Neural cell (in vitro differentiated cells): Measurements from ENCODE around the gene ETV3L. TPM values are rescaled to one million over a fixed set of nuclear protein-coding genes. Genes with fewer than 3 reads are reported as not detected.

Experiments used
- H2AFZ ChIP-seq: fragments of 200-600, 300-800 bp; sonication (generic), shearing (Covaris generic); 2 replicates; pipeline ENCODE4 v1.6.0; 2014; ENCODE audit warnings: low read depth, mild to moderate bottlenecking, antibody characterized with exemption, low read length, moderate library complexity
- H3F3A ChIP-seq: fragments of 200-600 bp; shearing (Covaris generic); 2 replicates; pipeline ENCODE4 v1.6.1; 2016; ENCODE audit warnings: mild to moderate bottlenecking, moderate library complexity, mixed read lengths, antibody characterized with exemption, low read length; ENCODE audit not compliant: insufficient read depth, poor library complexity, severe bottlenecking
- H3K27ac ChIP-seq: fragments of 200-600, 300-800 bp; sonication (generic), shearing (Covaris generic); 2 replicates; pipeline ENCODE4 v1.5.1; 2014; ENCODE audit warnings: mild to moderate bottlenecking, low read length, moderate library complexity
- H3K27me3 ChIP-seq: fragments of 300-800, 200-600 bp; sonication (generic), shearing (Covaris generic); 2 replicates; pipeline ENCODE4 v1.6.0; 2014; ENCODE audit warnings: mild to moderate bottlenecking, low read depth, low read length, moderate library complexity; ENCODE audit not compliant: insufficient read depth
- H3K36me3 ChIP-seq: fragments of 300-800, 200-600 bp; sonication (generic), shearing (Covaris generic); 2 replicates; pipeline ENCODE4 v1.5.1; 2014; ENCODE audit warnings: mild to moderate bottlenecking, antibody characterized with exemption, low read length, moderate library complexity; ENCODE audit not compliant: insufficient read depth
- H3K4me2 ChIP-seq: fragments of 300-800, 200-600 bp; sonication (generic), shearing (Covaris generic); 2 replicates; pipeline ENCODE4 v1.6.0; 2014; ENCODE audit warnings: mild to moderate bottlenecking, low read length
- H3K4me3 ChIP-seq: fragments of 300-800, 200-600 bp; sonication (generic), shearing (Covaris generic); 2 replicates; pipeline ENCODE4 v1.5.1; 2014; ENCODE audit warnings: mild to moderate bottlenecking, low read length, moderate library complexity
- H3K79me2 ChIP-seq: fragments of 200-600 bp; shearing (Covaris generic); replicated peaks from 2 replicates; pipeline ENCODE4 v1.6.0; 2014; ENCODE audit warnings: mild to moderate bottlenecking, low read length, moderate library complexity; ENCODE audit not compliant: insufficient read depth
- H3K9ac ChIP-seq: fragments of 300-800, 200-600 bp; sonication (generic), shearing (Covaris generic); 2 replicates; pipeline ENCODE4 v1.6.1; 2016; ENCODE audit warnings: mild to moderate bottlenecking, low read length, mixed read lengths
- H3K9me2 ChIP-seq: fragments of 200-600 bp; shearing (Covaris generic); 2 replicates; pipeline ENCODE4 v1.6.1; 2016; ENCODE audit warnings: mild to moderate bottlenecking, low read length, mixed read lengths; ENCODE audit not compliant: insufficient read depth
- H3K9me3 ChIP-seq: fragments of 200-600, 300-800 bp; sonication (generic), shearing (Covaris generic); 2 replicates; pipeline ENCODE4 v1.6.1; 2016; ENCODE audit warnings: mild to moderate bottlenecking, mixed run types, low read length, moderate library complexity, mixed read lengths
- H4K20me1 ChIP-seq: fragments of 200-600 bp; shearing (Covaris generic); 2 replicates; pipeline ENCODE4 v1.6.1; 2016; ENCODE audit warnings: mild to moderate bottlenecking, mixed run types; ENCODE audit not compliant: insufficient read depth
- EP300 ChIP-seq: fragments of 450-650 bp; conservative IDR thresholded peaks from 2 replicates; pipeline ENCODE4 v1.6.1; 2014; ENCODE audit warnings: antibody characterized with exemption, mild to moderate bottlenecking, moderate library complexity; ENCODE audit not compliant: poor library complexity, severe bottlenecking
- EZH2 ChIP-seq: fragments of 200-600, 300-800 bp; shearing (Covaris generic), sonication (generic); IDR thresholded peaks from 2 replicates; pipeline ENCODE4 v1.6.1; 2014; ENCODE audit warnings: antibody characterized with exemption, low read length, borderline replicate concordance, mild to moderate bottlenecking; ENCODE audit not compliant: insufficient read depth, poor library complexity, severe bottlenecking
- MXI1 ChIP-seq: fragments of 450-650 bp; conservative IDR thresholded peaks from 2 replicates; pipeline ENCODE4 v1.6.1; 2014; ENCODE audit warnings: antibody characterized with exemption, mild to moderate bottlenecking; ENCODE audit not compliant: poor library complexity, severe bottlenecking
- POLR2AphosphoS5 ChIP-seq: IDR thresholded peaks from 2 replicates; pipeline ENCODE4 v1.6.1; 2012
- RAD21 ChIP-seq: fragments of 450-650 bp; conservative IDR thresholded peaks from 2 replicates; pipeline ENCODE4 v1.6.1; 2014; ENCODE audit warnings: antibody characterized with exemption, mild to moderate bottlenecking, moderate library complexity
- TAF1 ChIP-seq: IDR thresholded peaks from 2 replicates; pipeline ENCODE4 v1.6.1; 2012; ENCODE audit warnings: low read depth
- polyA plus RNA-seq: library from polyadenylated mRNA; depleted of rRNA; stranded (reverse); fragments of >200 nt; gene quantifications from 2 replicates; pipeline ENCODE4 v1.2.3, GENCODE V29; 2014
- TF ChIP-seq, protein P1 (sequence below): fragments of 450-650 bp; IDR thresholded peaks from 2 replicates; pipeline ENCODE4 v1.5.1; 2014; ENCODE audit warnings: antibody characterized with exemption, mild to moderate bottlenecking, moderate library complexity; ENCODE audit not compliant: poor library complexity, severe bottlenecking
- TF ChIP-seq, protein P2 (sequence below): IDR thresholded peaks from 2 replicates; pipeline ENCODE4 v1.6.1; 2012; ENCODE audit warnings: borderline replicate concordance

ETV3L gene
- polyA plus RNA-seq, 1 donor from 2014 or later: not detected

DNA sequence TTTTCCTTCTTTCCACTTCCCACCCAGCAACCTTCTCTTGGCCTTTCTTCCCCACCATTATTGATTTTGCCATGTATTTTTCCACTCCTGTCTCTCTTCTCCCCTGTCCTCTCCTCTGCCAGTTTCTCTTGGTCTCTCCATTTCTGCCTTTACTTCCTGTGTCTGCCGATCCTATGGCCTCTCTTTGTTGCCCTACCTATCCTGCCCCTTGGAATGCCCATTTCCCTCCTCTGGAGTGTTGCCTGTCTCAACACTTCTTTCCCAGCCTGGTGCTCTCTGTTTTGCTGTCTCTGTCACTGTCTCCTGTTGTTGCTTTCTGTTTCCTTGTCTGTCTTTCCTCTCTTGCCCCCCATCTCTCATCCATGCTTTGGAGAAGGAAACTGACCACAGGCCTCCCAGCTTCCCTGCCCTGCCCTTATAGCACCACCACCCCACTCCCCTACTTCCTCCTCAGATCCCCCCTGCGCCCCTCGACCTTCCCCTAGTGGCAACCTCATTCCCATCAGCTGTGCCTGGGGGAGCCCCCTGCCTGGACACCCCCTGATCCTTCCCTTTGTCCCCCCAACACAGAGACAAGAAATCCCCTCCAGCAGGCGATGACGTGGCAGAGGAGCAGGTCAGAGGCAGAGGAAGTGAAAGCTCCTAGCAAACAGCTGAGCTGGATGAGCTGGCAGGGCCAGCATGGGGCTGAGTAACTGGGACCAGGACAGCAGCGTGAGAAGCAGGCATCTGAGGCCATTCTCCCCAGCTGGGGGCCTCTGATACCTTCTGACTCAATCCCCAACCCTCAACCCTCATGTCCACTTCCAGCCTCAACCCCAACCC, 6.6 kb upstream of the ETV3L start:
- Histone ChIP-seq H3K27ac (no peak overlapping the region), H4K20me1 (no peaks in the 10 kb centered on the region), H3K36me3 (no peaks in the 10 kb centered on the region), H3K9me2 (no peaks in the 10 kb centered on the region), H3F3A (no peaks in the 10 kb centered on the region), H3K79me2 (no peaks in the 10 kb centered on the region), H3K4me2 (no peak overlapping the region), H3K27me3 (no peaks in the 10 kb centered on the region), H2AFZ (no peak overlapping the region), H3K4me3 (no peak overlapping the region), H3K9ac (no peak overlapping the region), H3K9me3 (no peaks in the 10 kb centered on the region)
- TF ChIP-seq RAD21 (no peak), EZH2 (no peak), POLR2AphosphoS5 (no peak), EP300 (no peak)
- TF ChIP-seq, protein P1, sequence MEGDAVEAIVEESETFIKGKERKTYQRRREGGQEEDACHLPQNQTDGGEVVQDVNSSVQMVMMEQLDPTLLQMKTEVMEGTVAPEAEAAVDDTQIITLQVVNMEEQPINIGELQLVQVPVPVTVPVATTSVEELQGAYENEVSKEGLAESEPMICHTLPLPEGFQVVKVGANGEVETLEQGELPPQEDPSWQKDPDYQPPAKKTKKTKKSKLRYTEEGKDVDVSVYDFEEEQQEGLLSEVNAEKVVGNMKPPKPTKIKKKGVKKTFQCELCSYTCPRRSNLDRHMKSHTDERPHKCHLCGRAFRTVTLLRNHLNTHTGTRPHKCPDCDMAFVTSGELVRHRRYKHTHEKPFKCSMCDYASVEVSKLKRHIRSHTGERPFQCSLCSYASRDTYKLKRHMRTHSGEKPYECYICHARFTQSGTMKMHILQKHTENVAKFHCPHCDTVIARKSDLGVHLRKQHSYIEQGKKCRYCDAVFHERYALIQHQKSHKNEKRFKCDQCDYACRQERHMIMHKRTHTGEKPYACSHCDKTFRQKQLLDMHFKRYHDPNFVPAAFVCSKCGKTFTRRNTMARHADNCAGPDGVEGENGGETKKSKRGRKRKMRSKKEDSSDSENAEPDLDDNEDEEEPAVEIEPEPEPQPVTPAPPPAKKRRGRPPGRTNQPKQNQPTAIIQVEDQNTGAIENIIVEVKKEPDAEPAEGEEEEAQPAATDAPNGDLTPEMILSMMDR: no peak
- TF ChIP-seq, protein P2, sequence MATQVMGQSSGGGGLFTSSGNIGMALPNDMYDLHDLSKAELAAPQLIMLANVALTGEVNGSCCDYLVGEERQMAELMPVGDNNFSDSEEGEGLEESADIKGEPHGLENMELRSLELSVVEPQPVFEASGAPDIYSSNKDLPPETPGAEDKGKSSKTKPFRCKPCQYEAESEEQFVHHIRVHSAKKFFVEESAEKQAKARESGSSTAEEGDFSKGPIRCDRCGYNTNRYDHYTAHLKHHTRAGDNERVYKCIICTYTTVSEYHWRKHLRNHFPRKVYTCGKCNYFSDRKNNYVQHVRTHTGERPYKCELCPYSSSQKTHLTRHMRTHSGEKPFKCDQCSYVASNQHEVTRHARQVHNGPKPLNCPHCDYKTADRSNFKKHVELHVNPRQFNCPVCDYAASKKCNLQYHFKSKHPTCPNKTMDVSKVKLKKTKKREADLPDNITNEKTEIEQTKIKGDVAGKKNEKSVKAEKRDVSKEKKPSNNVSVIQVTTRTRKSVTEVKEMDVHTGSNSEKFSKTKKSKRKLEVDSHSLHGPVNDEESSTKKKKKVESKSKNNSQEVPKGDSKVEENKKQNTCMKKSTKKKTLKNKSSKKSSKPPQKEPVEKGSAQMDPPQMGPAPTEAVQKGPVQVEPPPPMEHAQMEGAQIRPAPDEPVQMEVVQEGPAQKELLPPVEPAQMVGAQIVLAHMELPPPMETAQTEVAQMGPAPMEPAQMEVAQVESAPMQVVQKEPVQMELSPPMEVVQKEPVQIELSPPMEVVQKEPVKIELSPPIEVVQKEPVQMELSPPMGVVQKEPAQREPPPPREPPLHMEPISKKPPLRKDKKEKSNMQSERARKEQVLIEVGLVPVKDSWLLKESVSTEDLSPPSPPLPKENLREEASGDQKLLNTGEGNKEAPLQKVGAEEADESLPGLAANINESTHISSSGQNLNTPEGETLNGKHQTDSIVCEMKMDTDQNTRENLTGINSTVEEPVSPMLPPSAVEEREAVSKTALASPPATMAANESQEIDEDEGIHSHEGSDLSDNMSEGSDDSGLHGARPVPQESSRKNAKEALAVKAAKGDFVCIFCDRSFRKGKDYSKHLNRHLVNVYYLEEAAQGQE: no peak

DNA sequence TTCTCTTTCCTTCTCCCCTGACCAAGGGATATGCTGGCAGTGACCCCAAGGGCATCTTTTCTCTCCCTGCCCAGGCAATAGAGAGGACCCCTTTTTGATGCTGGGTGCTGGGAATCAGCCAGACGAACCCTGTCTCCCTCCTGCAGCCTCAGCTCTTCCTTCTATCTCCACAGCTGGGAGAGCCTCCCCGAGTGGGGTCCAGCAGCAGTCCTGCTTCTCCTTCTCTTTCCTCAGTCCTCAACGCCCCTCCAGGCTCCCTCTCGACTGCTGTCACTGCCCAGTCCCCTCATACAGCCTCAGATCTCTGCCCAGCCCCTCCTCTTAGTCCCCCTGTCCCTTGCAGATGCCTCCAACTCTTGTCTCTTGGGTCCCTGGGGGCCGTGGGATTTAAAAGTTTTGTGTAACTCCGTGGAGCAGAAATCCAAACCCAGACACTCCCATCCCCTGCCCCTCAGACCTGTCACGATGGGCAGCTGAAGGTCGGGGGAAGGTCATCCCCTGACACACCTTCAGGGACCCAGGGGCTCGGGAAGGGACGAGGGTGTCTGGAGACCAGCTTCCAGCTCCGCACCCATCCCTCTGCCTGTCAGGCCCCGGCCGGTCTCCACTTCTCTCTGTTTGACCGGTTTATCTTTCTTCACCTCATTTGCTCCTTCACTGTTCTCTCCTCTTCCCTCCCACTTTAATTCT, 5.8 kb upstream of the ETV3L start:
- H3K27me3 ChIP-seq: no peaks in the 10 kb centered on the region
- no peaks in the 10 kb centered on the region for H3K9me3 ChIP-seq
- no peaks in the 10 kb centered on the region for H3F3A ChIP-seq
- H3K4me3 ChIP-seq: no peak overlapping the region
- no peaks in the 10 kb centered on the region for H3K79me2 ChIP-seq
- H3K36me3 ChIP-seq: no peaks in the 10 kb centered on the region
- H3K27ac ChIP-seq: no peak overlapping the region
- H3K9me2 ChIP-seq: no peaks in the 10 kb centered on the region
- H2AFZ ChIP-seq: no peak overlapping the region
- no peak overlapping the region for H3K9ac ChIP-seq
- TF ChIP-seq TAF1 (no peak), RAD21 (no peak), MXI1 (no peak), EZH2 (no peak), POLR2AphosphoS5 (no peak)
- TF ChIP-seq, protein P2: no peak
- H3K4me2 ChIP-seq: no peak overlapping the region
- H4K20me1 ChIP-seq: no peaks in the 10 kb centered on the region
